ENCODE data around the gene FKBP10. TPM values are rescaled to one million over a fixed set of nuclear protein-coding genes. Genes with fewer than 3 reads are reported as not detected.

The FKBP10 gene
- total and polyA plus RNA-seq, 2 experiments from 2014 or later: 88.0 to 290 TPM

GRCh38 chr17:41785859-41786226 lies 27.0 kb upstream of the FKBP10 start:
- peak overlapping the region; percentile 85 for H3K4me2 ChIP-seq

GRCh38 chr17:41786227-41787020 lies 26.4 kb upstream of the FKBP10 start, which contains the start of gene JUP:
Gene JUP (minus strand): TSS chr17:41786711. CDS start chr17:41771854, 14,857 bp downstream.
- Histone ChIP-seq H4K20me1 (ENCODE audit: insufficient read depth, poor library complexity, severe bottlenecking) (peaks cover 34% of the 10 kb centered on the region), H3K9me2 (replicated peaks; ENCODE audit: insufficient read depth) (no peaks in the 10 kb centered on the region), H3K27me3 (no peaks in the 10 kb centered on the region), H3K4me2 (peak within 1 kb of the TSS; percentile 85), H2AFZ (no peak within 1 kb of the TSS), H3K79me2 (peaks cover 46% of the 10 kb centered on the region), H3K36me3 (replicated peaks; ENCODE audit: insufficient read depth, low read depth) (no peaks in the 10 kb centered on the region), H3K27ac (peak within 1 kb of the TSS; percentile 93), H3K4me3 (peak within 1 kb of the TSS; percentile 28), H3K9me3 (ENCODE audit: low read depth) (no peaks in the 10 kb centered on the region), H3K4me1 (ENCODE audit: insufficient read depth) (peaks cover 10% of the 10 kb centered on the region)
- WGBS (ENCODE audit: low lambda C conversion rate, missing lambda C conversion rate): 2% methylated on average over 48 of the region's 79 CpGs
- peak; percentile 62 for TF ChIP-seq CTCF (IDR thresholded peaks at IDR 0.05; ENCODE audit: poor library complexity)
- TF ChIP-seq EZH2phosphoT487 (IDR thresholded peaks at IDR 0.05; ENCODE audit: low read depth, severe bottlenecking, unreplicated experiment): no peak
- peak; percentile 100 for DNase-seq (ENCODE audit: low spot score)

More at GRCh38 chr17:41785859-41786226, 27.0 kb upstream of the FKBP10 start:
- WGBS (ENCODE audit: low lambda C conversion rate, missing lambda C conversion rate): 3% methylated on average over 15 of the region's 22 CpGs
- no peaks in the 10 kb centered on the region for H3K9me3 ChIP-seq (ENCODE audit: low read depth)
- DNase-seq (ENCODE audit: low spot score): peak; percentile 86
- TF ChIP-seq EZH2 (IDR thresholded peaks at IDR 0.05; ENCODE audit: borderline replicate concordance) (no peak), CTCF (IDR thresholded peaks at IDR 0.05; ENCODE audit: poor library complexity) (no peak), EZH2phosphoT487 (IDR thresholded peaks at IDR 0.05; ENCODE audit: low read depth, severe bottlenecking, unreplicated experiment) (no peak)
- peaks cover 50% of the 10 kb centered on the region for H3K79me2 ChIP-seq
- H3K27me3 ChIP-seq: no peaks in the 10 kb centered on the region
- peaks cover 12% of the 10 kb centered on the region for H3K4me1 ChIP-seq (ENCODE audit: insufficient read depth)
- peak overlapping the region; percentile 93 for H3K27ac ChIP-seq
- H2AFZ ChIP-seq: no peak overlapping the region
- peak overlapping the region; percentile 28 for H3K4me3 ChIP-seq
- peaks cover 40% of the 10 kb centered on the region for H4K20me1 ChIP-seq (ENCODE audit: insufficient read depth, poor library complexity, severe bottlenecking)
- no peaks in the 10 kb centered on the region for H3K9me2 ChIP-seq (replicated peaks; ENCODE audit: insufficient read depth)
- H3K36me3 ChIP-seq (replicated peaks; ENCODE audit: insufficient read depth, low read depth): no peaks in the 10 kb centered on the region

GRCh38 chr17:41787021-41787418 lies 25.8 kb upstream of the FKBP10 start:
- no peak for TF ChIP-seq EZH2 (IDR thresholded peaks at IDR 0.05; ENCODE audit: borderline replicate concordance)
- TF ChIP-seq EZH2phosphoT487 (IDR thresholded peaks at IDR 0.05; ENCODE audit: low read depth, severe bottlenecking, unreplicated experiment): no peak
- TF ChIP-seq CTCF (IDR thresholded peaks at IDR 0.05; ENCODE audit: poor library complexity): no peak
- Histone ChIP-seq H4K20me1 (ENCODE audit: insufficient read depth, poor library complexity, severe bottlenecking) (peaks cover 28% of the 10 kb centered on the region), H3K27ac (peak overlapping the region; percentile 75), H3K36me3 (replicated peaks; ENCODE audit: insufficient read depth, low read depth) (no peaks in the 10 kb centered on the region), H3K4me2 (peak overlapping the region; percentile 33), H2AFZ (no peak overlapping the region), H3K27me3 (no peaks in the 10 kb centered on the region), H3K9me2 (replicated peaks; ENCODE audit: insufficient read depth) (no peaks in the 10 kb centered on the region), H3K79me2 (peaks cover 40% of the 10 kb centered on the region), H3K4me1 (ENCODE audit: insufficient read depth) (peaks cover 8% of the 10 kb centered on the region), H3K9me3 (ENCODE audit: low read depth) (no peaks in the 10 kb centered on the region), H3K4me3 (no peak overlapping the region)
- DNase-seq (ENCODE audit: low spot score): no peak
- 27% methylated on average over 4 of the region's 4 CpGs for WGBS (ENCODE audit: low lambda C conversion rate, missing lambda C conversion rate)

Measured in hepatocyte (in vitro differentiated cells).